Tibial nerve (tissue), 4 donors: Measurements from ENCODE around the gene OR51D1.

ENCODE experiments used
- EP300 ChIP-seq, 2 donors: sonication (generic); formaldehyde crosslinking; IDR thresholded peaks; one replicate each; pipeline ENCODE4 v1.6.1; 2017; ENCODE audit warnings: antibody characterized with exemption in 2 of 2, mild to moderate bottlenecking in 1 of 2
- POLR2A ChIP-seq, 2 donors: fragments of 450-650 bp; IDR thresholded peaks; one replicate each; pipeline ENCODE4 v1.6.1; 2017; ENCODE audit warnings: antibody characterized with exemption in 2 of 2, mild to moderate bottlenecking in 2 of 2, moderate library complexity in 2 of 2
- TF ChIP-seq, protein P1 (sequence below), 5 experiments: fragments of 200-600 bp in 3 of 5; fragments of 450-650 bp in 2 of 5; sonication (generic) in 3 of 5; IDR thresholded peaks; one replicate each; pipeline ENCODE4 v1.5.1; 2016 to 2019; ENCODE audit warnings: antibody characterized with exemption in 5 of 5, mild to moderate bottlenecking in 3 of 5, moderate library complexity in 2 of 5

DNA sequence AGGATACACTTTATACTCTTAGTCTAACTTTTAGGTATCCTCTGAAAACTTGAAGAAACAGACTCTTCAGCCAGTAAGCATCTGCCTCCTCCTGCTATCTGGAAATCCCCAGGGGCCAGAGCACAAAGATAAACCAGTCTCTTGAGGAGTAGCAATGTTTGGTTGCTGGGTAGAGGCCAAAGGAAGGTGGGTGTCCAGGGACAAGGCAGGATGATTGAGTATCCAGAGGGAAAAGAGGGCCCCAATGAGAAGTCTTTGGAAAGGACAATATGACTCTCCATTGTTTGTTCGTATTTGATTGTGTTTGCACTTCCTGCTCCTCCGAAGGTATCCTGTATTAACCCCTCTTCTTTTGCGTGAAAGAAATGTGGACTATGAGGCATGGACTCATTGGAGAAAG, 48.3 kb upstream of the OR51D1 start:
- TF ChIP-seq, protein P1, sequence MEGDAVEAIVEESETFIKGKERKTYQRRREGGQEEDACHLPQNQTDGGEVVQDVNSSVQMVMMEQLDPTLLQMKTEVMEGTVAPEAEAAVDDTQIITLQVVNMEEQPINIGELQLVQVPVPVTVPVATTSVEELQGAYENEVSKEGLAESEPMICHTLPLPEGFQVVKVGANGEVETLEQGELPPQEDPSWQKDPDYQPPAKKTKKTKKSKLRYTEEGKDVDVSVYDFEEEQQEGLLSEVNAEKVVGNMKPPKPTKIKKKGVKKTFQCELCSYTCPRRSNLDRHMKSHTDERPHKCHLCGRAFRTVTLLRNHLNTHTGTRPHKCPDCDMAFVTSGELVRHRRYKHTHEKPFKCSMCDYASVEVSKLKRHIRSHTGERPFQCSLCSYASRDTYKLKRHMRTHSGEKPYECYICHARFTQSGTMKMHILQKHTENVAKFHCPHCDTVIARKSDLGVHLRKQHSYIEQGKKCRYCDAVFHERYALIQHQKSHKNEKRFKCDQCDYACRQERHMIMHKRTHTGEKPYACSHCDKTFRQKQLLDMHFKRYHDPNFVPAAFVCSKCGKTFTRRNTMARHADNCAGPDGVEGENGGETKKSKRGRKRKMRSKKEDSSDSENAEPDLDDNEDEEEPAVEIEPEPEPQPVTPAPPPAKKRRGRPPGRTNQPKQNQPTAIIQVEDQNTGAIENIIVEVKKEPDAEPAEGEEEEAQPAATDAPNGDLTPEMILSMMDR (IDR thresholded peaks at IDR 0.05) = no peak
- TF ChIP-seq EP300 (IDR thresholded peaks at IDR 0.05) (no peak), POLR2A (IDR thresholded peaks at IDR 0.05) (no peak)
